HEK293 (cell line): Measurements from ENCODE around the gene PAF1.
A peak's percentile ranks its signal among the peaks of the same experiment; 100 is the strongest.

Experiments used
- BCL11A ChIP-seq: fragments of 450-650 bp; formaldehyde crosslinking; IDR thresholded peaks from 2 replicates; pipeline ENCODE4 v1.5.1; 2016; ENCODE audit warnings: low read depth, missing biosample characterization, missing genetic modification characterization
- KLF1 ChIP-seq: fragments of 450-650 bp; formaldehyde crosslinking; IDR thresholded peaks from 2 replicates; pipeline ENCODE4 v1.5.1; 2016; ENCODE audit warnings: missing biosample characterization, missing genetic modification characterization
- MEIS1 ChIP-seq: sonication (generic); formaldehyde crosslinking; IDR thresholded peaks from 2 replicates; pipeline ENCODE4 v1.8.1; 2022; ENCODE audit warnings: missing genetic modification reagents, mild to moderate bottlenecking, borderline replicate concordance
- RBAK ChIP-seq: fragments of 450-650 bp; formaldehyde crosslinking; IDR thresholded peaks from 2 replicates; pipeline ENCODE4 v1.5.1; 2016; ENCODE audit warnings: missing biosample characterization, missing genetic modification characterization
- TRIM28 ChIP-seq: IDR thresholded peaks from 2 replicates; pipeline ENCODE4 v1.6.1; 2011; ENCODE audit warnings: low read length, control low read depth, borderline replicate concordance
- ZFP37 ChIP-seq: fragments of 450-650 bp; formaldehyde crosslinking; IDR thresholded peaks from 2 replicates; pipeline ENCODE4 v1.5.1; 2016; ENCODE audit warnings: missing biosample characterization, missing genetic modification characterization
- ZNF10 ChIP-seq: fragments of 450-650 bp; formaldehyde crosslinking; IDR thresholded peaks from 2 replicates; pipeline ENCODE4 v1.5.1; 2017; ENCODE audit warnings: missing biosample characterization, missing genetic modification characterization
- ZNF114 ChIP-seq: fragments of 450-650 bp; formaldehyde crosslinking; IDR thresholded peaks from 2 replicates; pipeline ENCODE4 v1.5.0; 2017; ENCODE audit warnings: missing biosample characterization, missing genetic modification characterization
- ZNF157 ChIP-seq: fragments of 450-650 bp; formaldehyde crosslinking; IDR thresholded peaks from 2 replicates; pipeline ENCODE4 v1.5.1; 2016; ENCODE audit warnings: missing biosample characterization, missing genetic modification characterization
- ZNF391 ChIP-seq: fragments of 450-650 bp; formaldehyde crosslinking; IDR thresholded peaks from 2 replicates; pipeline ENCODE4 v1.5.1; 2016; ENCODE audit warnings: low read depth, missing biosample characterization, missing genetic modification characterization, borderline replicate concordance
- ZNF48 ChIP-seq: fragments of 450-650 bp; formaldehyde crosslinking; IDR thresholded peaks from 2 replicates; pipeline ENCODE4 v1.5.1; 2016; ENCODE audit warnings: missing biosample characterization, missing genetic modification characterization
- ZNF561 ChIP-seq: fragments of 450-650 bp; IDR thresholded peaks from 2 replicates; pipeline ENCODE4 v1.5.1; 2018; ENCODE audit warnings: missing biosample characterization, missing genetic modification characterization, borderline replicate concordance
- ZNF571 ChIP-seq: fragments of 450-650 bp; formaldehyde crosslinking; IDR thresholded peaks from 2 replicates; pipeline ENCODE4 v1.5.0; 2017; ENCODE audit warnings: missing biosample characterization, missing genetic modification characterization
- ZNF747 ChIP-seq: fragments of 450-650 bp; formaldehyde crosslinking; IDR thresholded peaks from 2 replicates; pipeline ENCODE4 v1.5.1; 2016; ENCODE audit warnings: missing biosample characterization, missing genetic modification characterization
- ZNF785 ChIP-seq: fragments of 450-650 bp; formaldehyde crosslinking; IDR thresholded peaks from 2 replicates; pipeline ENCODE4 v1.5.1; 2016; ENCODE audit warnings: missing biosample characterization, missing genetic modification characterization
- TF ChIP-seq, protein P1 (sequence below): fragments of 450-650 bp; formaldehyde crosslinking; IDR thresholded peaks from 2 replicates; pipeline ENCODE4 v1.5.1; 2016; ENCODE audit warnings: missing biosample characterization, missing genetic modification characterization
- TF ChIP-seq, protein P2 (sequence below): fragments of 450-650 bp; formaldehyde crosslinking; IDR thresholded peaks from 2 replicates; pipeline ENCODE4 v1.5.1; 2016; ENCODE audit warnings: missing biosample characterization, missing genetic modification characterization
- TF ChIP-seq, protein P3 (sequence below): fragments of 450-650 bp; formaldehyde crosslinking; IDR thresholded peaks from 2 replicates; pipeline ENCODE4 v1.5.1; 2016; ENCODE audit warnings: missing biosample characterization, missing genetic modification characterization
- TF ChIP-seq, protein P4 (sequence below): fragments of 450-650 bp; formaldehyde crosslinking; IDR thresholded peaks from 2 replicates; pipeline ENCODE4 v1.5.1; 2016; ENCODE audit warnings: missing biosample characterization, missing genetic modification characterization, borderline replicate concordance
- TF ChIP-seq, protein P5 (sequence below): fragments of 450-650 bp; formaldehyde crosslinking; IDR thresholded peaks from 2 replicates; pipeline ENCODE4 v1.5.1; 2016; ENCODE audit warnings: missing biosample characterization, missing genetic modification characterization, borderline replicate concordance
- TF ChIP-seq, protein P6 (sequence below): fragments of 450-650 bp; formaldehyde crosslinking; IDR thresholded peaks from 2 replicates; pipeline ENCODE4 v1.5.1; 2017; ENCODE audit warnings: missing biosample characterization, mild to moderate bottlenecking, missing genetic modification characterization, moderate library complexity

Gene PAF1

DNA sequence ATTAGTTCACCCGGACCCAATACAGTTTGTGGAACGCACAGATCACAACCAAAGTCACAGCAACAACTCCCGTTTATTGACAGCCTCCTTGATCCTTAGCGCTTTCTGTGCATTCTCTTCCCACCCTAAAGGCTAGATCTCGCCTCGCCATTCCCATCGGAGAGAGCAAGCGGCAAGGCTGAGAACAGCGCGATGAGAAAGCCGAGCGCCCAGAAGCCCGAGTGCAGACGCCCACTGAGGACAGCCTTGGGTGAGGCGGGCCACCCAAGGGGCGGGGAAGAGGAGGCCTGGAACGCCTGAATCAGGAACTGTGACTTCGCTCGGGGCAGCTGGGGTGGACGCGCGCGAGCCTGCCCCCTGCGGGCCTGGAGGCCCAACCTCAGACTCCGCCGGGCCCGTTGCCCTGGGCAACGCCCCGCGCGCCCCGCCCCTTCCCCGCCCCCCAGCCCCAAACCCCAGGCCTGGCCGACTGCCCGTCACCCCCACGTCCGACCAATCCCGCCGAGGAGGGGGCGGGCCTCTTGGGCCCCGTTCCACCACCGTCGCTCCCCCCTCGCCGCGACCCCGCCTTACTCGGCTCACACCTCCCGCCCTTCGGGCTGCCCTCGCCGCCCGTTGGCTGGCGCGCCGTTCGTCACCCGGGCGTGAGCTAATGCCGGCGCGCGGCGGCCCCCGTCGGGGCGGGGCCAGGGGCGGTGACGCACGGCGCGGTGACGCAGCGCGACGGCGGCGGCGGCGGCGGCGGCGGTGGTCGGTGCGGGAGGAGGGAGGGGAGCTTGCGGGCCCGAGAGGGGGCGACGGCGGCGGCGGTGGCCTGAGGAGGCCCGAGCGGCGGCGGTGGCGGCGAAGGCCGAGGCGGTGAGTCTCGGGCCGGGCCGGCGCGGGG lies 48.9 kb downstream of the PAF1 start, which contains the start of gene SAMD4B (continued):
- TF ChIP-seq, protein P1, sequence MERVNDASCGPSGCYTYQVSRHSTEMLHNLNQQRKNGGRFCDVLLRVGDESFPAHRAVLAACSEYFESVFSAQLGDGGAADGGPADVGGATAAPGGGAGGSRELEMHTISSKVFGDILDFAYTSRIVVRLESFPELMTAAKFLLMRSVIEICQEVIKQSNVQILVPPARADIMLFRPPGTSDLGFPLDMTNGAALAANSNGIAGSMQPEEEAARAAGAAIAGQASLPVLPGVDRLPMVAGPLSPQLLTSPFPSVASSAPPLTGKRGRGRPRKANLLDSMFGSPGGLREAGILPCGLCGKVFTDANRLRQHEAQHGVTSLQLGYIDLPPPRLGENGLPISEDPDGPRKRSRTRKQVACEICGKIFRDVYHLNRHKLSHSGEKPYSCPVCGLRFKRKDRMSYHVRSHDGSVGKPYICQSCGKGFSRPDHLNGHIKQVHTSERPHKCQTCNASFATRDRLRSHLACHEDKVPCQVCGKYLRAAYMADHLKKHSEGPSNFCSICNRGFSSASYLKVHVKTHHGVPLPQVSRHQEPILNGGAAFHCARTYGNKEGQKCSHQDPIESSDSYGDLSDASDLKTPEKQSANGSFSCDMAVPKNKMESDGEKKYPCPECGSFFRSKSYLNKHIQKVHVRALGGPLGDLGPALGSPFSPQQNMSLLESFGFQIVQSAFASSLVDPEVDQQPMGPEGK (tag by site-specific recombination) = peak; percentile 95
- TF ChIP-seq ZNF114 (tag by site-specific recombination) (no peak), ZNF10 (tag by site-specific recombination) (peak; percentile 89), ZFP37 (tag by site-specific recombination) (peak; percentile 100), ZNF391 (peak; percentile 98), ZNF48 (tag by site-specific recombination) (no peak), RBAK (tag by site-specific recombination) (no peak), ZNF571 (tag by site-specific recombination) (no peak), ZNF157 (no peak), ZNF747 (tag by site-specific recombination) (no peak), BCL11A (tag by site-specific recombination) (peak; percentile 66; the same call in 1 of the 2 replicates), TRIM28 (peak; percentile 97), KLF1 (tag by site-specific recombination) (peak; percentile 95), MEIS1 (no peak), ZNF785 (tag by site-specific recombination) (peak; percentile 67), ZNF561 (tag by site-specific recombination) (peak; percentile 99)
- TF ChIP-seq, protein P2, sequence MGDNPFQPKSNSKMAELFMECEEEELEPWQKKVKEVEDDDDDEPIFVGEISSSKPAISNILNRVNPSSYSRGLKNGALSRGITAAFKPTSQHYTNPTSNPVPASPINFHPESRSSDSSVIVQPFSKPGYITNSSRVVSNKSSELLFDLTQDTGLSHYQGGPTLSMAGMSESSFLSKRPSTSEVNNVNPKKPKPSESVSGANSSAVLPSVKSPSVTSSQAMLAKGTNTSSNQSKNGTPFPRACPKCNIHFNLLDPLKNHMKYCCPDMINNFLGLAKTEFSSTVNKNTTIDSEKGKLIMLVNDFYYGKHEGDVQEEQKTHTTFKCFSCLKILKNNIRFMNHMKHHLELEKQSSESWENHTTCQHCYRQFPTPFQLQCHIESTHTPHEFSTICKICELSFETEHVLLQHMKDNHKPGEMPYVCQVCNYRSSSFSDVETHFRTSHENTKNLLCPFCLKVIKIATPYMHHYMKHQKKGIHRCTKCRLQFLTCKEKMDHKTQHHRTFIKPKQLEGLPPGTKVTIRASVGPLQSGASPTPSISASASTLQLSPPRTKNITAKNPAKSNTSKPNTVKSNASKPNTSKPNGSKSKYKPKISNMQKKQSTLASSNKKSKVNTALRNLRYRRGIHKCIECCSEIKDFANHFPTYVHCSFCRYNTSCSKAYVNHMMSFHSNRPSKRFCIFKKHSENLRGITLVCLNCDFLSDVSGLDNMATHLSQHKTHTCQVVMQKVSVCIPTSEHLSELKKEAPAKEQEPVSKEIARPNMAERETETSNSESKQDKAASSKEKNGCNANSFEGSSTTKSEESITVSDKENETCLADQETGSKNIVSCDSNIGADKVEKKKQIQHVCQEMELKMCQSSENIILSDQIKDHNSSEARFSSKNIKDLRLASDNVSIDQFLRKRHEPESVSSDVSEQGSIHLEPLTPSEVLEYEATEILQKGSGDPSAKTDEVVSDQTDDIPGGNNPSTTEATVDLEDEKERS (tag by site-specific recombination) = peak; percentile 81; the same call in 1 of the 2 replicates
- TF ChIP-seq, protein P3, sequence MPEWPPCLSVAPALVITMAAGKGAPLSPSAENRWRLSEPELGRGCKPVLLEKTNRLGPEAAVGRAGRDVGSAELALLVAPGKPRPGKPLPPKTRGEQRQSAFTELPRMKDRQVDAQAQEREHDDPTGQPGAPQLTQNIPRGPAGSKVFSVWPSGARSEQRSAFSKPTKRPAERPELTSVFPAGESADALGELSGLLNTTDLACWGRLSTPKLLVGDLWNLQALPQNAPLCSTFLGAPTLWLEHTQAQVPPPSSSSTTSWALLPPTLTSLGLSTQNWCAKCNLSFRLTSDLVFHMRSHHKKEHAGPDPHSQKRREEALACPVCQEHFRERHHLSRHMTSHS = no peak
- TF ChIP-seq, protein P4, sequence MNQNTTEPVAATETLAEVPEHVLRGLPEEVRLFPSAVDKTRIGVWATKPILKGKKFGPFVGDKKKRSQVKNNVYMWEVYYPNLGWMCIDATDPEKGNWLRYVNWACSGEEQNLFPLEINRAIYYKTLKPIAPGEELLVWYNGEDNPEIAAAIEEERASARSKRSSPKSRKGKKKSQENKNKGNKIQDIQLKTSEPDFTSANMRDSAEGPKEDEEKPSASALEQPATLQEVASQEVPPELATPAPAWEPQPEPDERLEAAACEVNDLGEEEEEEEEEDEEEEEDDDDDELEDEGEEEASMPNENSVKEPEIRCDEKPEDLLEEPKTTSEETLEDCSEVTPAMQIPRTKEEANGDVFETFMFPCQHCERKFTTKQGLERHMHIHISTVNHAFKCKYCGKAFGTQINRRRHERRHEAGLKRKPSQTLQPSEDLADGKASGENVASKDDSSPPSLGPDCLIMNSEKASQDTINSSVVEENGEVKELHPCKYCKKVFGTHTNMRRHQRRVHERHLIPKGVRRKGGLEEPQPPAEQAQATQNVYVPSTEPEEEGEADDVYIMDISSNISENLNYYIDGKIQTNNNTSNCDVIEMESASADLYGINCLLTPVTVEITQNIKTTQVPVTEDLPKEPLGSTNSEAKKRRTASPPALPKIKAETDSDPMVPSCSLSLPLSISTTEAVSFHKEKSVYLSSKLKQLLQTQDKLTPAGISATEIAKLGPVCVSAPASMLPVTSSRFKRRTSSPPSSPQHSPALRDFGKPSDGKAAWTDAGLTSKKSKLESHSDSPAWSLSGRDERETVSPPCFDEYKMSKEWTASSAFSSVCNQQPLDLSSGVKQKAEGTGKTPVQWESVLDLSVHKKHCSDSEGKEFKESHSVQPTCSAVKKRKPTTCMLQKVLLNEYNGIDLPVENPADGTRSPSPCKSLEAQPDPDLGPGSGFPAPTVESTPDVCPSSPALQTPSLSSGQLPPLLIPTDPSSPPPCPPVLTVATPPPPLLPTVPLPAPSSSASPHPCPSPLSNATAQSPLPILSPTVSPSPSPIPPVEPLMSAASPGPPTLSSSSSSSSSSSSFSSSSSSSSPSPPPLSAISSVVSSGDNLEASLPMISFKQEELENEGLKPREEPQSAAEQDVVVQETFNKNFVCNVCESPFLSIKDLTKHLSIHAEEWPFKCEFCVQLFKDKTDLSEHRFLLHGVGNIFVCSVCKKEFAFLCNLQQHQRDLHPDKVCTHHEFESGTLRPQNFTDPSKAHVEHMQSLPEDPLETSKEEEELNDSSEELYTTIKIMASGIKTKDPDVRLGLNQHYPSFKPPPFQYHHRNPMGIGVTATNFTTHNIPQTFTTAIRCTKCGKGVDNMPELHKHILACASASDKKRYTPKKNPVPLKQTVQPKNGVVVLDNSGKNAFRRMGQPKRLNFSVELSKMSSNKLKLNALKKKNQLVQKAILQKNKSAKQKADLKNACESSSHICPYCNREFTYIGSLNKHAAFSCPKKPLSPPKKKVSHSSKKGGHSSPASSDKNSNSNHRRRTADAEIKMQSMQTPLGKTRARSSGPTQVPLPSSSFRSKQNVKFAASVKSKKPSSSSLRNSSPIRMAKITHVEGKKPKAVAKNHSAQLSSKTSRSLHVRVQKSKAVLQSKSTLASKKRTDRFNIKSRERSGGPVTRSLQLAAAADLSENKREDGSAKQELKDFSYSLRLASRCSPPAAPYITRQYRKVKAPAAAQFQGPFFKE = no peak
- TF ChIP-seq, protein P5, sequence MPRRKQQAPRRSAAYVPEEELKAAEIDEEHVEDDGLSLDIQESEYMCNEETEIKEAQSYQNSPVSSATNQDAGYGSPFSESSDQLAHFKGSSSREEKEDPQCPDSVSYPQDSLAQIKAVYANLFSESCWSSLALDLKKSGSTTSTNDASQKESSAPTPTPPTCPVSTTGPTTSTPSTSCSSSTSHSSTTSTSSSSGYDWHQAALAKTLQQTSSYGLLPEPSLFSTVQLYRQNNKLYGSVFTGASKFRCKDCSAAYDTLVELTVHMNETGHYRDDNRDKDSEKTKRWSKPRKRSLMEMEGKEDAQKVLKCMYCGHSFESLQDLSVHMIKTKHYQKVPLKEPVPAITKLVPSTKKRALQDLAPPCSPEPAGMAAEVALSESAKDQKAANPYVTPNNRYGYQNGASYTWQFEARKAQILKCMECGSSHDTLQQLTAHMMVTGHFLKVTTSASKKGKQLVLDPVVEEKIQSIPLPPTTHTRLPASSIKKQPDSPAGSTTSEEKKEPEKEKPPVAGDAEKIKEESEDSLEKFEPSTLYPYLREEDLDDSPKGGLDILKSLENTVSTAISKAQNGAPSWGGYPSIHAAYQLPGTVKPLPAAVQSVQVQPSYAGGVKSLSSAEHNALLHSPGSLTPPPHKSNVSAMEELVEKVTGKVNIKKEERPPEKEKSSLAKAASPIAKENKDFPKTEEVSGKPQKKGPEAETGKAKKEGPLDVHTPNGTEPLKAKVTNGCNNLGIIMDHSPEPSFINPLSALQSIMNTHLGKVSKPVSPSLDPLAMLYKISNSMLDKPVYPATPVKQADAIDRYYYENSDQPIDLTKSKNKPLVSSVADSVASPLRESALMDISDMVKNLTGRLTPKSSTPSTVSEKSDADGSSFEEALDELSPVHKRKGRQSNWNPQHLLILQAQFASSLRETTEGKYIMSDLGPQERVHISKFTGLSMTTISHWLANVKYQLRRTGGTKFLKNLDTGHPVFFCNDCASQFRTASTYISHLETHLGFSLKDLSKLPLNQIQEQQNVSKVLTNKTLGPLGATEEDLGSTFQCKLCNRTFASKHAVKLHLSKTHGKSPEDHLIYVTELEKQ (tag by site-specific recombination) = peak; percentile 83
- TF ChIP-seq, protein P6, sequence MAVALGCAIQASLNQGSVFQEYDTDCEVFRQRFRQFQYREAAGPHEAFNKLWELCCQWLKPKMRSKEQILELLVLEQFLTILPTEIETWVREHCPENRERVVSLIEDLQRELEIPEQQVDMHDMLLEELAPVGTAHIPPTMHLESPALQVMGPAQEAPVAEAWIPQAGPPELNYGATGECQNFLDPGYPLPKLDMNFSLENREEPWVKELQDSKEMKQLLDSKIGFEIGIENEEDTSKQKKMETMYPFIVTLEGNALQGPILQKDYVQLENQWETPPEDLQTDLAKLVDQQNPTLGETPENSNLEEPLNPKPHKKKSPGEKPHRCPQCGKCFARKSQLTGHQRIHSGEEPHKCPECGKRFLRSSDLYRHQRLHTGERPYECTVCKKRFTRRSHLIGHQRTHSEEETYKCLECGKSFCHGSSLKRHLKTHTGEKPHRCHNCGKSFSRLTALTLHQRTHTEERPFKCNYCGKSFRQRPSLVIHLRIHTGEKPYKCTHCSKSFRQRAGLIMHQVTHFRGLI (tag by site-specific recombination) = peak; percentile 84
